Activated T-cell treated with anti-CD3 and anti-CD28 coated beads, Interleukin-2, amount 50 U/mL, for 4 hours (primary cell): ENCODE data around the gene FZR1. TPM values are rescaled to one million over a fixed set of nuclear protein-coding genes. Genes with fewer than 3 reads are reported as not detected.

ENCODE experiments used
- ATAC-seq, 2 donors: fragments of 200-7000 bp; cut with Tn5 transposase; one replicate each; pipeline ENCODE4 v1.10.0; 2021
- DNase-seq: peaks from one replicate; pipeline ENCODE4 v3.0.0-alpha.2; 2020
- H3K27me3 Mint-ChIP-seq: one replicate; pipeline ENCODE4 v1.8.0; 2021; ENCODE audit warnings: low read depth, mixed read lengths
- H3K36me3 Mint-ChIP-seq: one replicate; pipeline ENCODE4 v1.8.0; 2022; ENCODE audit warnings: mixed read lengths; ENCODE audit not compliant: insufficient read depth
- H3K4me1 Mint-ChIP-seq: one replicate; pipeline ENCODE4 v1.8.0; 2021; ENCODE audit warnings: low read depth, mixed read lengths
- H3K4me3 Mint-ChIP-seq: one replicate; pipeline ENCODE4 v1.8.0; 2021; ENCODE audit warnings: mild to moderate bottlenecking, moderate library complexity, mixed read lengths
- H3K9me3 Mint-ChIP-seq: one replicate; pipeline ENCODE4 v1.8.0; 2021; ENCODE audit warnings: mixed read lengths
- total RNA-seq, 3 donors: library from RNA; stranded (reverse); gene quantifications; one replicate each; pipeline ENCODE4 v1.2.1, GENCODE V29; 2021

FZR1 gene
- total RNA-seq, 3 donors from 2014 or later = 30.4 to 38.1 (median 33.2) TPM

DNA sequence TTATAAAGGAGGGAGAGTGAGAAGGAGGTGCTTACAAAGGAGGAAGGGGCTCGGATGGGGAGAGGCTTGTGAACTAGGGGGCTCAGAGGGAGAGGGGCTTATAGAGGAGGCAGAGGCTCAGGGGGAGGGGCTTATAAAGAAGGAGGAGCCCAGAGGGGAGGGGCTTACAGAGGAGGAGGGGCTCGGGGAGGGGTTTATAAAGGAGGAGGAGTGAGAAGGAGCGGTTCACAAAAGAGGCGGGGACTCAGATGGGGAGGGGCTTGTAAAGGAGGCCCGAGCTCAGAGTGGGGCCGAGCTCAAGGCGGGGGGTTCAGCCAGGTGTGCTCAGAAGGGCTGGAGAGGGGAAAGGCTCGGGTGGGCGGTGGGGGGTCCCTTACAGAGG, 26.3 kb upstream of the FZR1 start:
- peaks cover 10% of the 10 kb centered on the region for H3K4me1 Mint-ChIP-seq
- H3K4me3 Mint-ChIP-seq = no peak overlapping the region
- H3K27me3 Mint-ChIP-seq = no peaks in the 10 kb centered on the region
- H3K36me3 Mint-ChIP-seq = no peaks in the 10 kb centered on the region
- ATAC-seq (peak; percentile 48 to 51), DNase-seq (no peak)
- no peaks in the 10 kb centered on the region for H3K9me3 Mint-ChIP-seq

DNA sequence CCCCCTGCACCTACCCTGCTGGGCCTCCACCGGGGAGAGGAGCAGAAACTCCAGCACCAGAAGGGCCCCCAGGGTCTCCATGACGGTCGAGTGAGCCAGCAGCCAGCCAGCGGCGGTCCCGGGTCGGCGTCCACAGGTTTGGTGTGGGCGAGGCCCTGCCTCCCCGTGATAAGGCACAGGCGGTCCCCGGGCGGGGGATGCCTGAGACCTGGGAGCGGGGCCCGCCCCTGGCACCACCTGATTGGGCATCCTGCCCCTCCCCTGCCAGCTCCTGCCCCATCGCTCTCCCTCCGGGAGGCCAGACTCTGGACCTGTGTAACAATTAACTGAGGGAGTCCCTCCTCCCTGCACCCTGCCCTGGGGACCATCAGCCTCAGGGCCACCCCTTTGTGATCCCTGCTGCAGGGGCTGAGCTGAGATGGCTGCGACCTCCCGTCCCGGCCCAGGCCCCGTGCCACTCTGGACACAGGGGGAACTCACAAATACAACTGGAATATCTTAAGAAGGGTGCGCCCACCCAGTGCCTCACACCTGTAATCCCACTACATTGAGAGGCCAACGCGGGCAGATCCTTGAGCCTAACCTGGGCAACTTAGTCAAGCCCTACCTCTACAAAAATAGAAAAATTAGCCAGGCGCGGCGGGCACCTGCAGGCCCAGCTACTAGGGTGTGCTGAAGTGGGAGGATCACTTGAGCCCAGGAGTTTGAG, 25.6 kb upstream of the FZR1 start, which contains the start of gene SMIM24:
TSS of gene SMIM24 (minus strand) at position 143 of the 709 bp plus-strand sequence. CDS start at position 81, 62 bp downstream.
- no peak for ATAC-seq
- H3K4me1 Mint-ChIP-seq = peaks cover 10% of the 10 kb centered on the region

DNA sequence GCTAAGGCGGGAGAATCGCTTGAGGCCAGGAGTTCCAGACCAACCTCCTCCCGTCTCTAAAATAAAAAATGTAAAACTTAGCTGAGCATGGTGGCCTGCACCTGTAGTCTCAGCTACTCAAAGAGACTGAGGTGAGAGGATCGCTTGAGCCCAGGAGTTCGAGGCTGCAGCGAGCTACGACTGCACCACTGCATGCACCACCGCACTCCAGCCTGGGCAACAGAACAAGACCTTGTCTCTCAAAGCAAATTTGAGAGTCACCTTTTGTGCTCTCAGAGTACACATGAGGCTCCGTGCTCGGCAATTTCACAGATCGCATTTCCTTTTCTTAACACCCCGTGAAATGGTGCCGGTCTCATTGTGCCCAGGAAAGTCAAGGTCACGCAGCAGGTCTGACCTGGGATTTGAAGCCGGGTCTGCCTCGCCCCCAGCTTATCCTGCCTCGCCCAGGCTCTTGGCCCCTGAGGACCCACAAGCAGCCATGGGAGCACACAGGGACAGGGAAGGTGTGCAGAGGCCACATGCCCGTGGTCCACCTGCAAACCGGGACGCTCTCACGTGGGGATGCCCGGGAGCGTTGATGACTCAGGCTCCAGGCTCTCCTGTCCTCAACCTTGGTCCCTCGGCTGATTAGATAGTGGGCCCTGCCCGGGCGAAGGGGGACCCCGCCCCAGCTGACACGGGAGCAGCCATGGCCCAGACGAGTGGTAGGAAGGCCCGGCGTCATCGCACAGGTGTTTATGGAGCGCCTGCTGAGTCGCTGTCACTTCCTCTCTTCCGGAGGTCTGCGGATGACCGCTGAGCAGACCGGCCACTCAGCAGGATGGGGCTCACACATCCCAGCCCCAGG, 24.6 kb upstream of the FZR1 start:
- Mint-ChIP-seq H3K4me1 (peaks cover 10% of the 10 kb centered on the region), H3K9me3 (no peaks in the 10 kb centered on the region), H3K36me3 (no peaks in the 10 kb centered on the region), H3K4me3 (no peak overlapping the region), H3K27me3 (peaks cover 2% of the 10 kb centered on the region)
- ATAC-seq (no peak), DNase-seq (no peak)

More for the DNA sequence above, 25.6 kb upstream of the FZR1 start, which contains the start of gene SMIM24:
- no peak for DNase-seq
- Mint-ChIP-seq H3K9me3 (no peaks in the 10 kb centered on the region), H3K4me3 (no peak within 1 kb of the TSS), H3K27me3 (peaks cover 2% of the 10 kb centered on the region), H3K36me3 (no peaks in the 10 kb centered on the region)

DNA sequence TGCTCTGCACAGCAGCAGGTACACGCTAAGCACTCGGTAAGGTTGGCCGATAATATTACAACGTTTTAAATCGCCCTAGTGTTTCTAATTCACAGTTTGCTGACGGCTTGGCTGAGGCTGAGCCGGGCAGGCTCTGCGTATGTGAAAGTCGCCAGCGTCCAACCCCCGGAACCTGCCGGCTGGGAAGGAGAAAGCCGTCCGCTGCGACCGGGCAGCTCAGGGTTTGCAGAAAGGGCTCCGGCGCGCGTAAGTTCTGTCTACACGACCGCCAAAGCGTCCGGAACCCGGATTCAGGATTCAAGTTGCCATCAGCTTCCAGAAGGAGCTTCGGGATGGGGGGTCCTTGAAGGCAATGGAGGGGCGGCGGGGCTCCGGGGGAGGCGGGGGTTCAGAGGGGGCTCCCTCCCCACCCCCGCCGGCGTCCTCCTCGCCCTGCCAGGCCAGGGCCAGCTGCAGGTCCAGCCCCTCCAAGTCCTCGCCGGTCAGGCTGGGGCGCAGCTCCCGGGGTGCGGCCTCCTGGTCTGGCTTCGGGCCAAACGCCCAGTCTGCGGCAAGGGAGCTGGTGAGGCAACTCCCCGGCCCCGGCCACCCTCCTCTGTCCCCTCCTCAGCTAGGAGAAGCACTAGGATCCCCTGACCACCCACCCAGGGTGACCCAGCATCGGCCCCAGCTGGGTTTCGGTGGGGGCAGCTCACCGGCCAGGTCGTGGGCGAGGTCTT, 23.4 kb upstream of the FZR1 start:
- ATAC-seq (no peak), DNase-seq (no peak)
- H3K27me3 Mint-ChIP-seq = peaks cover 2% of the 10 kb centered on the region
- no peak overlapping the region for H3K4me3 Mint-ChIP-seq
- H3K36me3 Mint-ChIP-seq = no peaks in the 10 kb centered on the region
- H3K9me3 Mint-ChIP-seq = no peaks in the 10 kb centered on the region
- peaks cover 10% of the 10 kb centered on the region for H3K4me1 Mint-ChIP-seq

DNA sequence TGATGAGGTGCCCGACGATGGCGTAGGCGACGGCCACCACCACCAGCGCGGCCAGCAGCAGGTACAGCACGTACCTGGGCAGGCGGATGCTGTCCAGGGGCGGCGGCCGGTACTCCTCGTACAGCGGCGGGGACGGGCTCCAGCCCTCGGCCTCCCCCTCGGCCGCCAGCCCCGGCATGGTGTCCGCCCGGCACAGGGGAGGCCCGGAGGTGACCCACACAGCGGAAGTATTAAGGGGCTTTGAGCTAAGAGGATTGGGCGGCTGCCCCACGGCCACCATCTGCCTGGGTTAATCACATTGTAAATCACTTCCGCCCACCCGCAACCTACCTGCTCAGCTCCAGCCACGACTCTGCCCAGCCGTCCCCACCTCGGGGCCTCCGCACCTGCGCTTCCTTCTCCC, 22.9 kb upstream of the FZR1 start, which contains the start of gene SMIM44:
TSS of gene SMIM44 (minus strand) at position 216 of the 403 bp plus-strand sequence. CDS start at position 178, 38 bp downstream.
- Mint-ChIP-seq H3K9me3 (no peaks in the 10 kb centered on the region), H3K36me3 (peaks cover 4% of the 10 kb centered on the region), H3K4me1 (peaks cover 6% of the 10 kb centered on the region), H3K4me3 (no peak within 1 kb of the TSS), H3K27me3 (peaks cover 2% of the 10 kb centered on the region)
- DNase-seq = no peak
- ATAC-seq = no peak

DNA sequence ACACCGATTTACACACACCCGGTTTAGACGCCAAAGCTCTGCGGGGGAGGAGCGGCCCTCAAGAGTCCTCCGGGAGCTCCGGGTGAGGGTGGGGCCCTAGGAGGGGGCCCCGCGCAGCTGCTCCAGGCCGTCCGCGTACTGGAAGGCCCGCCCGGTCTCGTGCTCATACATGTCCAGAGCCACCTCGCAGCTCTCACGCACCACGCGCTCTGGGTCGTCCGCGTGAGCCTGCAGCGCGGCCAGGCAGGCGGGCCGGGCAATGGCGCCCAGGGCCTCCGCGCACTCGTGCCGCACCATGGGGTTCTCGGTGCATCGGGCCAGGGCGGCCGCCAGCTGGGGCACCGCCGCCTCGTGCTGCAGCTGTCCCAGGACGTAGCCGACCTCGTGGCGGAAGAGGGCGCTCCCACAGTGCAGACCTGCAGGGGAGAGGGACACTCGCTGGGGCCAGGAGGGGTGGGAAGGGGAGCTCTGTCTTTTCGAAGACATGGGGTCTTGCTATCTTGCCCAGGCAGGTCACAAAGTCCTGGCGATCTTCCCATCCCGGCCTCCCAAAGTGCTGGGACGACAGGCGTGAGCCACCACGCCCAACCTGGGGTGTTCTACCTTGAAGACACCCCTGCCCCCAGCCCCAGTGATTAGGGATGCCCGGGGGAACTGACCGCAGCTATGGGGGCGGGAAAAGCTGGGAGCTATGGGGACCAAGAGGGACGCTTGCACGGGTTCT, 14.6 kb upstream of the FZR1 start:
- no peak for ATAC-seq
- no peak overlapping the region for H3K4me3 Mint-ChIP-seq
- H3K4me1 Mint-ChIP-seq = peaks cover 8% of the 10 kb centered on the region
- no peak for DNase-seq
- no peaks in the 10 kb centered on the region for H3K27me3 Mint-ChIP-seq
- H3K36me3 Mint-ChIP-seq = peaks cover 22% of the 10 kb centered on the region
- no peaks in the 10 kb centered on the region for H3K9me3 Mint-ChIP-seq

DNA sequence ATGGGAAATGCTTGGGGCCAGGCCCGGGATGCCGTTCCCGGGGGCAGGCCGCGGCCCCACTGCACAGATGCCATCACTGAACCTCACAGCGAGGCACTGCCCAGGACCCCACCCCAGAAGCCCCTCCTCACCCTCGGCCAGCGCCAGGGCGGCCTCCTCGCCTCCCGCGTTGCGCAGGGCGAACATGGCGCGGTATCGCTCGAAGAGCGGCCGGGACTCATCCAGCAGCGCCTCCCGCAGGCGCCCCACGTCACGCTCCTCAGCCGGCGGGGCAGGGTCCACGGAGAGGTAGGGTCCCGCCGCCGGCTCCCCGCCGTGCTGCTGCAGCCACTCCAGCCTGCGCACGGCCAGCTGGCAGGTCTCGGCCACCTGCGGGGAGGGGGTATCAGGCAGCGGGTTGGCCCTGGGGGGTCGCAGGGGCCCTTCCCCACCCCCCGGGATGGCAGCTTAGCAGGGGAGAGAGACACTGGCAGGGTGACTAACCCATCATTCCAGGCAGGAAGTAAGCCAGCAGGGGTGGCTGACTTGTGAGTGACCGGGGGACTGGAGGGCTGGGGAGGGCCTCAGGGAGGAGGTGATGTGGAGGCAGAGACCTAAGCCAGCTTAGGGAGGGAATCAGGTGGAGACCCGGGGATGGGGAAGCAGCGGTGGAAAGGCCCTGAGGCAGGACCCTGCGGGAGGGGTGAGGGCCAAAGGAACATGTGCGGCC, 13.8 kb upstream of the FZR1 start:
- Mint-ChIP-seq H3K27me3 (no peaks in the 10 kb centered on the region), H3K9me3 (no peaks in the 10 kb centered on the region)
- no peak for DNase-seq

DNA sequence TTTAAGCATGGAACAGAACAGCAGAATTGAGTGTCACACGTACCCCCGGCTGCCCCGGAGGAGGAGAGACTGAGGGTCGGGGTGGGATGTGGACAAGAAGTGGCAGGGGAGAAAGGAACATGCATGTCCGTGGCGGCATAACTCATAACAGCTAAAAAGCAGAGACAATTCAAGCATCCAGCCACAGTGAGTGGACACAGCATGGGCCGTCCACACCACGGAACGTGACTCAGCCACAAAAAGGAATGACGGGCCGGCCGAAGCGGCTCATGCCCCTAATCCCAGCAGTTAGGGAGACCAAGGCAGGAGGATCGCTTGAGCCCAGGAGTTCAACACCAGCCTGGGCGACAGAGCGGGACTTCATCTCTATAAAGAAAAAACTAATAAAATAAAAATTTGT, 13.2 kb upstream of the FZR1 start:
- Mint-ChIP-seq H3K27me3 (no peaks in the 10 kb centered on the region), H3K4me1 (peaks cover 12% of the 10 kb centered on the region), H3K9me3 (no peaks in the 10 kb centered on the region), H3K4me3 (no peak overlapping the region), H3K36me3 (peaks cover 28% of the 10 kb centered on the region)
- ATAC-seq (no peak), DNase-seq (no peak)

More for the DNA sequence above, 13.8 kb upstream of the FZR1 start:
- no peak for ATAC-seq
- Mint-ChIP-seq H3K4me3 (no peak overlapping the region), H3K4me1 (peaks cover 11% of the 10 kb centered on the region), H3K36me3 (peaks cover 27% of the 10 kb centered on the region)

DNA sequence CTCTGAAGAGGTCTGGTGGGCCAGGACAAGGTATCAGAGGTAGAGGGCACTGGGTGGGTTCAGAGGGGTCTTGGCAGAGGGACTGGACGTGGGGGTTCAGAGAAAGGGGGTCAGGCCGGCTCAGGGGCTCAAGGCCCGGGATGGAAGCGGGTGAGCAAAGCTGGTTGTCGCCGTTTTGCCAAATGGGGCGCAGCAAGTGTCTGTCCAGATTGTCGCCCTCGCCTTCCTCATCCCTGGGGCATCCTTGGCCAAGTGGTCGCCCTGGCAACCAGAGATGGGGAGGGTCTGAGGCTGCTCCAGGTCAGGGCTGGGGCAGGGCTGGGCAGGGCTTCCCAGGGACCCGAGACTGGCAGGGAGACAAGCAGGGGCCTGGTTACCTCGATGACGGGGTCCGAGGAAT, 12.5 kb upstream of the FZR1 start:
- no peaks in the 10 kb centered on the region for H3K9me3 Mint-ChIP-seq
- DNase-seq (no peak), ATAC-seq (no peak)
- H3K36me3 Mint-ChIP-seq = peaks cover 24% of the 10 kb centered on the region
- H3K4me1 Mint-ChIP-seq = peaks cover 14% of the 10 kb centered on the region
- H3K27me3 Mint-ChIP-seq = no peaks in the 10 kb centered on the region
- H3K4me3 Mint-ChIP-seq = no peak overlapping the region

DNA sequence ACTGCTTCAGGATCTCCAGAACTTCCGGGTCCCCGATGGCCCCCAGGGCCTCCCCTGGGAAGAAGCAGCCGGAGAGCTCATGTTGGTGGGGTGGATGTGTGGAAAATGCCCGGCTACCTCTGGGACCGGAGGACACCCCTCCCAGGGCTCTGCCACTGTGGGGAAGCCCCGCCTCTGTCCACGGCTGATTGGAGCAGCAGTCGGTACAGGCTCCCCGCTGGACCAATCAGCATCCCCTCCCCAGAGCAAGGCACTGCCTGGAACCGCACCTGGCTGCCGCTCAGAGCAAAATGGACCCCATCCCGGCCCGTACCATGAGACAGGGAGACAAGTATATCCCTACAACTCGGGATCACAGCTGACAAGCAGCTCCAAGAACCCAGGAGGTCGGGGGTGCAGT, 12.1 kb upstream of the FZR1 start:
- DNase-seq (no peak), ATAC-seq (peak; percentile 80 to 82)
- Mint-ChIP-seq H3K36me3 (peaks cover 25% of the 10 kb centered on the region), H3K4me1 (peaks cover 16% of the 10 kb centered on the region), H3K27me3 (no peaks in the 10 kb centered on the region), H3K4me3 (peak overlapping the region; percentile 11), H3K9me3 (no peaks in the 10 kb centered on the region)

DNA sequence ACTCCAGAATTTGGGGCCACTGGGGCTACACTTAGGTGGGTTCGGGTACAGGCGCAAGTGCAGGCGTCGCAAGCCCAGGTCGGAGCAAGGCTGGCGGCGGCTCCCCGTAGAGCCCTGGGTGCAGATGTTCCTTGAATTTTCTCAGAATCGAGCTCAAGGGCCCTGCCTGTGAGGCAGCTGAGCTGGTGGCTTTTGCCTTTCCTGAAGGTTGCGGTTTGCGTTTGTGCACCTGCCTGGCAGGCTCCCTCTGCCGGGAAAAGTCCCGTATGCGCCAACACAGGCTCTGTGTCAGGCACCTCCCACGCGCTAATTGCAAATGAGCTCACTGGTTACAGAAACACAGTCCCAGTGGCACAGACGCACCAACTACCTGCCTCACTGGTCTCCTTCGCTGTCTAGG, 11.6 kb upstream of the FZR1 start:
- peak overlapping the region; percentile 11 for H3K4me3 Mint-ChIP-seq
- H3K27me3 Mint-ChIP-seq = no peaks in the 10 kb centered on the region
- peaks cover 20% of the 10 kb centered on the region for H3K4me1 Mint-ChIP-seq
- ATAC-seq (peak; percentile 78 to 86), DNase-seq (peak; percentile 61)
- peaks cover 25% of the 10 kb centered on the region for H3K36me3 Mint-ChIP-seq
- no peaks in the 10 kb centered on the region for H3K9me3 Mint-ChIP-seq

DNA sequence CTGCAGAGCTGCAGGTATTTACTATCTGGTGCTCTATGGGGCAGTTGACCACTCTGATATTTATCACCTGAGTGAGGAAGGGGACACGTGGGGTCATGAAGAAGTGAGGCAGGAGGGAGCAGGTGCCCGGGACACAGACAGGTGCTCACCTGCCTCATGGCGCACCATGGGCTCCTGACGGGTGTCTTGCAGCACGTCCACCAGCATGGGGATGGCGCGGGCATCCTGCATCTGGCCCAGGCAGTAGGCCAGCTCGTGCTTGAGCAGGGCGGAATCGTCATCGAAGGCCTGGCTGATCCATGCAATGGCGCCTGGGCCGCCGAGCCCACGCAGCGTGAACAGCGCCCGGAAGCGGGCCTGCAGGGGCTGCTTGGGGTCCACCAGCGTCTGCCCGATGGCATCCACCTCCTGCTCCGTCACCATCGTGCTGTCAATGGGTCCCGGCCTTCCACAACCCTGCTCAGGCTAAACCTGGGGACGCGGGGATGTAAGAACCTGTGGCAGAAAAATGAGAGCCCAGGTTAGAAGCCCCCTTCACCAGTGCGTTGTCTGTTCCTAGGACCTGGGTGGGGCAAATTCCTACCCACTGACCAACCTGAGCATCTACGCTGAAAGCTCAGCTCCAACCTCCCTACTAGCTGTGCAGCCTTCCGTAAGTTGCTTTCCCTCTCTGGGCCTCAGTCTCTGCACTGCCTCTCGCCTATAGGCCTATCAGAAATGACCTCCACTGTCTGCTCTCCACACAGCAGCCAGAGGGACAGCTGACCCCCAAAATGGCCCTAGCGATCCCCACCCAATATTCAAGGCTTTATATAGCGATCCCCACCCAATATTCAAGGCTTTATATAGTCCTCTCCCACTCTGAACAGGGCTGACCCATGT, 9.5 kb upstream of the FZR1 start:
- Mint-ChIP-seq H3K4me3 (no peak overlapping the region), H3K36me3 (peaks cover 25% of the 10 kb centered on the region), H3K4me1 (peaks cover 27% of the 10 kb centered on the region), H3K9me3 (no peaks in the 10 kb centered on the region), H3K27me3 (no peaks in the 10 kb centered on the region)
- DNase-seq = no peak
- no peak for ATAC-seq
